SK-N-SH treated with all-trans-retinoic acid at 6 μM for 48 hours (cell line): ENCODE results near the gene FRMD8.

Experiments used
- ATAC-seq: fragments of 200-7000 bp; cut with Tn5 transposase; 3 replicates; pipeline ENCODE4 v1.9.1; 2020; ENCODE audit warnings: mild to moderate bottlenecking, moderate library complexity
- ARNTL ChIP-seq: fragments of 450-650 bp; formaldehyde crosslinking; IDR thresholded peaks from 2 replicates; pipeline ENCODE4 v1.5.0; 2020; ENCODE audit warnings: low read depth, mild to moderate bottlenecking, moderate library complexity, borderline replicate concordance
- BACH2 ChIP-seq: fragments of 250-450 bp; sonication (Bioruptor Pico); IDR thresholded peaks from 2 replicates; pipeline ENCODE4 v1.9.0; 2021; ENCODE audit warnings: mild to moderate bottlenecking, borderline replicate concordance
- CSRNP3 ChIP-seq: fragments of 250-450 bp; sonication (Bioruptor Pico); IDR thresholded peaks from 2 replicates; pipeline ENCODE4 v1.5.1; 2021; ENCODE audit warnings: mild to moderate bottlenecking, moderate library complexity
- ESRRG ChIP-seq: fragments of 250-450 bp; sonication (Bioruptor Pico); IDR thresholded peaks from 2 replicates; pipeline ENCODE4 v1.6.1; 2021; ENCODE audit warnings: mild to moderate bottlenecking
- ISL1 ChIP-seq: fragments of 250-450 bp; sonication (Bioruptor Pico); IDR thresholded peaks from 2 replicates; pipeline ENCODE4 v2.1.2; 2022; ENCODE audit warnings: mild to moderate bottlenecking, moderate library complexity
- OSR1 ChIP-seq: fragments of 250-450 bp; sonication (Bioruptor Pico); IDR thresholded peaks from 2 replicates; pipeline ENCODE4 v1.8.0; 2022; ENCODE audit warnings: moderate library complexity, mild to moderate bottlenecking, inconsistent platforms
- POU6F1 ChIP-seq: fragments of 250-450 bp; sonication (Bioruptor Pico); IDR thresholded peaks from 2 replicates; pipeline ENCODE4 v1.8.0; 2021; ENCODE audit warnings: low read depth, mild to moderate bottlenecking, moderate library complexity, borderline replicate concordance
- PPARA ChIP-seq: fragments of 250-450 bp; sonication (Bioruptor Pico); IDR thresholded peaks from 2 replicates; pipeline ENCODE4 v1.5.0; 2020; ENCODE audit warnings: mild to moderate bottlenecking, borderline replicate concordance
- RARB ChIP-seq: fragments of 250-450 bp; sonication (Bioruptor Pico); IDR thresholded peaks from 2 replicates; pipeline ENCODE4 v1.8.0; 2021; ENCODE audit warnings: mild to moderate bottlenecking, moderate library complexity
- SNAI2 ChIP-seq: fragments of 250-450 bp; sonication (Bioruptor Pico); IDR thresholded peaks from 2 replicates; pipeline ENCODE4 v1.5.0; 2020; ENCODE audit warnings: mild to moderate bottlenecking, moderate library complexity
- TCF4 ChIP-seq: fragments of 250-450 bp; sonication (Bioruptor Pico); IDR thresholded peaks from 2 replicates; pipeline ENCODE4 v1.8.0; 2021; ENCODE audit warnings: mild to moderate bottlenecking, moderate library complexity, borderline replicate concordance
- TOX ChIP-seq: fragments of 250-450 bp; sonication (Bioruptor Pico); IDR thresholded peaks from 2 replicates; pipeline ENCODE4 v1.8.0; 2021; ENCODE audit warnings: mild to moderate bottlenecking, moderate library complexity, borderline replicate concordance
- ZC3H10 ChIP-seq: fragments of 250-450 bp; sonication (Bioruptor Pico); IDR thresholded peaks from 2 replicates; pipeline ENCODE4 v1.5.1; 2021; ENCODE audit warnings: mild to moderate bottlenecking, moderate library complexity
- ZFP3 ChIP-seq: fragments of 250-450 bp; sonication (Bioruptor Pico); IDR thresholded peaks from 2 replicates; pipeline ENCODE4 v1.5.0; 2020; ENCODE audit warnings: mild to moderate bottlenecking, moderate library complexity
- ZFP30 ChIP-seq: fragments of 450-650 bp; formaldehyde crosslinking; IDR thresholded peaks from 2 replicates; pipeline ENCODE4 v1.5.0; 2022; ENCODE audit warnings: mild to moderate bottlenecking, moderate library complexity
- ZNF8 ChIP-seq: fragments of 450-650 bp; formaldehyde crosslinking; IDR thresholded peaks from 2 replicates; pipeline ENCODE4 v1.5.0; 2020; ENCODE audit warnings: mild to moderate bottlenecking, moderate library complexity

Gene FRMD8

GRCh38 chr11:65377036-65377435, 9.4 kb upstream of the FRMD8 start:
- no peak for ATAC-seq
- TF ChIP-seq POU6F1 (CRISPR knock-in tag), result no peak
- TF ChIP-seq OSR1, result no peak
- no peak for TF ChIP-seq ZFP30
- TF ChIP-seq, all 23 proteins: peak for 0

DNA sequence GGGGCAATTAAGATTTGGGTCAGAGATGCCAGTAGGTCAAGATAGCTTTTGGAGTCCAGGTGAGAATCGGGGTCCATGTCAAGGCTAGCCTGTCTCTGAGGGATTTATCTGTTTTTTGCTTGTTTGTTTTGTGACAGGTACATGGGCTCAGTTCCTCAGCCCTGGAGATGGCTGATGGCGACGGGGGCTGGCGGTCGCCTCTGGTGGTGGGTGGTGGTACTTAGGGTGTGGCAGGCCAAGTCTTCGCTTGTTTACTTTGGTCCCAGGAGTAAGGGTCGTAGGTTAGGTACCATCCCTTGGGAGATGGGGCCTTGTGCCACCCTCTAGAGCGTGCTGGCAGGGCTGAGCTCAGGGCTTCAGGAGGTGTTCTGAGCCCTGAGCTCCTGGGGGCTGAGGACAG, 8.7 kb upstream of the FRMD8 start:
- no peak for TF ChIP-seq POU6F1 (CRISPR knock-in tag)

DNA sequence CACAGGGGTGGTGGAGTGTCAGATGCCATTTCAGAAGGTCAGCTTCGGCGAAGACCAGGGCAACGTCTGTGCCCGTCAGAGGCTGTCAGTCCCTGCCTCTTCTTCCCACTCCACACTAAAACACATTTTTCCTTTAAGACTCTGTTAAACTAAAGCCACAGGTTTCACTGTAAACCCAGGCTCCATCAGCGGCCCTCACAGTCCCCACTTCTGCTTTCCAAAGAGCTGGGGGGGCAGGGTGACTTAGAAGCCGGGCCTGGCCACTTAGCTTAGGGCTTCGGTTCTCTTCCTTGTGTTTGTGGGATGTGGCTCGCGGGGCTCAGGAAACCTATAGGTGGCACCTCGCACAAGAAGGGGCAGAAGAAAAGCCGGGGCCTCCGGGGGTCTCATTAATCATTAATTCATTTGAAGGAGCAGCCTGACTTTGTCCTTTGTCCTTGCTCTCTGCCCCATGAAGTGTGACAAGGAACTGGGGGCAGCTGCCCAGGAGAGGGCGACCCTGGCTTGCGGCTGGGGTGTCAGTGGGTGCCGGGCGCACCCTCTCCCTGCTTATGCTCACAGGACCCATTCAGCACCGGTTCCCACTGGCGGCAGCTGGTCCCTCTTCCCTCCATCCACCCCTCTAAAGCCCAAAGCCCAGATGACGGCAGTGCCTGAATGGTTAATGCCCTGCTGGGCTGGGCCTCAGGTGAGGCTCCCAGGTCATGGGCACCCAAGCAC, 8.1 kb upstream of the FRMD8 start:
- no peak for TF ChIP-seq CSRNP3 (CRISPR knock-in tag)
- TF ChIP-seq ZFP30, result no peak
- no peak for TF ChIP-seq ZNF8
- ATAC-seq, result no peak

More for the DNA sequence above, 8.7 kb upstream of the FRMD8 start:
- ATAC-seq, result no peak

GRCh38 chr11:65378928-65379638, 7.4 kb upstream of the FRMD8 start:
- TF ChIP-seq RARB (CRISPR knock-in tag) (no peak), PPARA (CRISPR knock-in tag) (no peak)
- no peak for ATAC-seq

- no peak for ATAC-seq
- TF ChIP-seq ZC3H10 (CRISPR knock-in tag) (no peak), OSR1 (no peak), BACH2 (no peak)
Measured at GRCh38 chr11:65379698-65380459, 6.6 kb upstream of the FRMD8 start.

DNA sequence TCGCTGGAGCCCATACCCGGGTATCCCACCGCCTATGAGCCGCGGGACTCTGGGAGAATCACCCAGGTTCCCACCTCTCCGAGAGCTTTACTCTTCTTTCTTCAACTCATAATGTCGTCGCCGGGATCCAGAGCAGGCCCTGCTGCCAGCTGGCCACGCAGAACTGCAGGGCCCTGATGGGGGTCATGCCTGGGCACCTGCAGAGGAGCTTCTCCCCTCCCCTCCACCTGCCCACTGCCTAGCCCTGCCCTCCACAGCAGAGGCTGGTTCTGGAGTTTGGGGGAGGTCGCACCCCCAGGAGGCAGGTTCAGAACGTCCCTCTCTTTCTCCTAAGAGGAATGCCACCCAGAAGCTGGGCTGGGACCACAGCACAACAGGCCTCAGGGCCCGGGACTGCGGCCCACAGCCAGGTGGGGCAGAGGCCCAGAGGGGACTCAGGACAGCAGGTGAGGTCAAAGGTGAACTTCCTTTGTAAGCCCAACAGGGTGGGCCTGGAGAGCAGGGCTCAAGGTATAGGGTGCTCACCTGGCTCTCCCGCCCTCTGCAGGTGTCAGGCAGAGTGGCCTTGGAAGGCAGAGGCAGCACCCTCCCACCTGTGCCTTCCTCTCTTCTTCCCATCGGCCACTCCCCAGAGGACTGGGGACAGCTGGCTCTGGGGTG, 5.8 kb upstream of the FRMD8 start:
- ATAC-seq, result no peak
- TF ChIP-seq SNAI2 (CRISPR knock-in tag) (no peak), ZC3H10 (CRISPR knock-in tag) (no peak)

DNA sequence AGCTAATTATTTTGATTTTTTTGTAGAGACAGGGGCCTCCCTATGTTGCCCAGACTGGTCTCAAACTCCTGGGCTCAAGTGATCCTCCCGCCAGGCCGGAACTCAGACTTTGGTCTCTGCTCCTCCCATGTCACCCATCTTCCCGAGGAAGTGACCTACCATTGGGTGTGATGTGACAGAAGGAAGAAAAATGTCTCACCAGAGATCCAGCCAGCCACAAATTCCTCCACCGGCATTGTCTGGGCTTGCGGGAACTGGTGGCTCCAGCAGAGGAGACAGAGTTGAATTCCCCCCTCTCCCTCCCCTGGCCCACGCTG, 4.8 kb upstream of the FRMD8 start:
- peak; percentile 13 for ATAC-seq
- TF ChIP-seq ARNTL (CRISPR knock-in tag) (no peak), BACH2 (no peak), SNAI2 (CRISPR knock-in tag) (no peak), ISL1 (CRISPR knock-in tag) (no peak), OSR1 (no peak), TCF4 (CRISPR knock-in tag) (no peak), ZFP3 (CRISPR knock-in tag) (no peak), ZFP30 (no peak), TOX (no peak), ZNF8 (no peak), PPARA (CRISPR knock-in tag) (no peak), RARB (CRISPR knock-in tag) (no peak), ESRRG (no peak), POU6F1 (CRISPR knock-in tag) (no peak)
